ENCODE results near the gene SPATA17.

The SPATA17 gene

GRCh38 chr1:217791091-217791490, 159.9 kb downstream of the SPATA17 start:
- no peaks in the 10 kb centered on the region for H3K27me3 Mint-ChIP-seq (ENCODE audit: low read depth, poor library complexity)

GRCh38 chr1:217805792-217806191, 174.6 kb downstream of the SPATA17 start:
- Mint-ChIP-seq H3K4me1 (peaks cover 7% of the 10 kb centered on the region), H3K9me3 (no peaks in the 10 kb centered on the region), H3K4me3 (no peak overlapping the region), H3K27ac (no peak overlapping the region), H3K36me3 (ENCODE audit: low read depth) (no peaks in the 10 kb centered on the region), H3K27me3 (ENCODE audit: low read depth, poor library complexity) (peaks cover 9% of the 10 kb centered on the region)
- DNase-seq, result no peak
- no peak for TF ChIP-seq CTCF (IDR thresholded peaks at IDR 0.05)

More at GRCh38 chr1:217791091-217791490, 159.9 kb downstream of the SPATA17 start:
- H3K4me3 Mint-ChIP-seq, result no peak overlapping the region
- no peak for TF ChIP-seq CTCF (IDR thresholded peaks at IDR 0.05)
- H3K27ac Mint-ChIP-seq, result no peak overlapping the region
- H3K36me3 Mint-ChIP-seq (ENCODE audit: low read depth), result peaks cover 3% of the 10 kb centered on the region
- DNase-seq, result no peak
- H3K9me3 Mint-ChIP-seq, result no peaks in the 10 kb centered on the region
- no peaks in the 10 kb centered on the region for H3K4me1 Mint-ChIP-seq

- peaks cover 3% of the 10 kb centered on the region for H3K27me3 Mint-ChIP-seq (ENCODE audit: low read depth, poor library complexity)
- DNase-seq, result no peak
- no peak overlapping the region for H3K4me3 Mint-ChIP-seq
- H3K9me3 Mint-ChIP-seq, result peaks cover 2% of the 10 kb centered on the region
- peaks cover 7% of the 10 kb centered on the region for H3K4me1 Mint-ChIP-seq
- no peaks in the 10 kb centered on the region for H3K36me3 Mint-ChIP-seq (ENCODE audit: low read depth)
- TF ChIP-seq CTCF (IDR thresholded peaks at IDR 0.05), result no peak
- no peak overlapping the region for H3K27ac Mint-ChIP-seq
Observed at GRCh38 chr1:217812175-217812574, 181.0 kb downstream of the SPATA17 start.

GRCh38 chr1:217813031-217813430, 181.9 kb downstream of the SPATA17 start:
- no peak for DNase-seq
- Mint-ChIP-seq H3K9me3 (peaks cover 6% of the 10 kb centered on the region), H3K27me3 (ENCODE audit: low read depth, poor library complexity) (peaks cover 3% of the 10 kb centered on the region), H3K4me1 (peaks cover 7% of the 10 kb centered on the region), H3K36me3 (ENCODE audit: low read depth) (no peaks in the 10 kb centered on the region), H3K4me3 (no peak overlapping the region), H3K27ac (no peak overlapping the region)
- TF ChIP-seq CTCF (IDR thresholded peaks at IDR 0.05), result no peak

- no peaks in the 10 kb centered on the region for H3K36me3 Mint-ChIP-seq (ENCODE audit: low read depth)
- H3K4me1 Mint-ChIP-seq, result no peaks in the 10 kb centered on the region
- DNase-seq, result no peak
- H3K4me3 Mint-ChIP-seq, result no peak overlapping the region
- TF ChIP-seq CTCF (IDR thresholded peaks at IDR 0.05), result no peak
- H3K27me3 Mint-ChIP-seq (ENCODE audit: low read depth, poor library complexity), result peaks cover 5% of the 10 kb centered on the region
- H3K27ac Mint-ChIP-seq, result no peak overlapping the region
- no peaks in the 10 kb centered on the region for H3K9me3 Mint-ChIP-seq
Observed at GRCh38 chr1:217837691-217838090, 206.5 kb downstream of the SPATA17 start.

- Mint-ChIP-seq H3K9me3 (no peaks in the 10 kb centered on the region), H3K27ac (no peak overlapping the region), H3K4me3 (no peak overlapping the region), H3K27me3 (ENCODE audit: low read depth, poor library complexity) (peaks cover 5% of the 10 kb centered on the region), H3K4me1 (no peaks in the 10 kb centered on the region), H3K36me3 (ENCODE audit: low read depth) (no peaks in the 10 kb centered on the region)
- no peak for DNase-seq
- no peak for TF ChIP-seq CTCF (IDR thresholded peaks at IDR 0.05)
Observed at GRCh38 chr1:217839161-217839560, 208.0 kb downstream of the SPATA17 start.
